ENCODE data around the gene VPS39.

DNA sequence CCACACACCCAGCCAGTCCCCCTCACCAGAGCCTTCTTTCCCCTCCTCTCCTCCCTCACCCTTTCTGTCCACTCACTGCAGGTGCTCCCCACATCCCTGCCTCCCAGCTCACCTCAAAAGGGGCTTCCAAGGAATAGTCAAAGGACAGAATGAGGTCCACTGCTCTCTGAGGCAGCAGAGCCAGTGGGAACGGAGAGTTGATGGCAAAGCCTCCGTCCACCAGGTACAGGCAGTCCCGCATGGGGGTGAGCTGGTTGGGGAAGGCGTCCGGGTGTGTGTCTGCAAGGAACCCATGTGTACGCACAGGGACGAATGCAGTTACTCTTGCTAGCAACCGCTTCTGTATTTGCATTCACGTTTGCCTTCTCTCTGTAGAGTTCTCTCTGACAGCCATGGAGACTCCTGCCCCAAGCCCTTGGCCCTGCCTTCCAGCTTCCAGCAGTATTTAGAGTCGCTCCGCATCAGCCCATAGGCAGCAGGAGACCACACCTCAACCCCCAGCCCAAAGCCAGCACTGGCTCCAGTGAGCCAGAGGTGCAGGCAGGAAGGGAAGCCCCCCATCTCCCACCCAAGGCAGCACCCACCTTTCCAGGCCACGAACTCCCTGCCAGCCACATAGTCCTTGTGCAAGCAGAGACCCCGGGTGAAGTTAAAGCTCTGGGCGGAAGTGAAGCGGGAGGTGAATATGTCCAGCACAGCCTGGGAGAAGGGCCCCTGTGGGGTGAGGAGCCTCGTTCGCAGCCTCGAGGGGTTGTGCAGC, 64.1 kb downstream of the VPS39 start:
- TF ChIP-seq, protein P1, sequence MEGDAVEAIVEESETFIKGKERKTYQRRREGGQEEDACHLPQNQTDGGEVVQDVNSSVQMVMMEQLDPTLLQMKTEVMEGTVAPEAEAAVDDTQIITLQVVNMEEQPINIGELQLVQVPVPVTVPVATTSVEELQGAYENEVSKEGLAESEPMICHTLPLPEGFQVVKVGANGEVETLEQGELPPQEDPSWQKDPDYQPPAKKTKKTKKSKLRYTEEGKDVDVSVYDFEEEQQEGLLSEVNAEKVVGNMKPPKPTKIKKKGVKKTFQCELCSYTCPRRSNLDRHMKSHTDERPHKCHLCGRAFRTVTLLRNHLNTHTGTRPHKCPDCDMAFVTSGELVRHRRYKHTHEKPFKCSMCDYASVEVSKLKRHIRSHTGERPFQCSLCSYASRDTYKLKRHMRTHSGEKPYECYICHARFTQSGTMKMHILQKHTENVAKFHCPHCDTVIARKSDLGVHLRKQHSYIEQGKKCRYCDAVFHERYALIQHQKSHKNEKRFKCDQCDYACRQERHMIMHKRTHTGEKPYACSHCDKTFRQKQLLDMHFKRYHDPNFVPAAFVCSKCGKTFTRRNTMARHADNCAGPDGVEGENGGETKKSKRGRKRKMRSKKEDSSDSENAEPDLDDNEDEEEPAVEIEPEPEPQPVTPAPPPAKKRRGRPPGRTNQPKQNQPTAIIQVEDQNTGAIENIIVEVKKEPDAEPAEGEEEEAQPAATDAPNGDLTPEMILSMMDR (tag by site-specific recombination; IDR thresholded peaks at IDR 0.05): no peak
- no peak for TF ChIP-seq ZNF561 (tag by site-specific recombination; IDR thresholded peaks at IDR 0.05; ENCODE audit: borderline replicate concordance)
- TF ChIP-seq ZNF558 (tag by site-specific recombination; IDR thresholded peaks at IDR 0.05): no peak
- TF ChIP-seq, protein P2, sequence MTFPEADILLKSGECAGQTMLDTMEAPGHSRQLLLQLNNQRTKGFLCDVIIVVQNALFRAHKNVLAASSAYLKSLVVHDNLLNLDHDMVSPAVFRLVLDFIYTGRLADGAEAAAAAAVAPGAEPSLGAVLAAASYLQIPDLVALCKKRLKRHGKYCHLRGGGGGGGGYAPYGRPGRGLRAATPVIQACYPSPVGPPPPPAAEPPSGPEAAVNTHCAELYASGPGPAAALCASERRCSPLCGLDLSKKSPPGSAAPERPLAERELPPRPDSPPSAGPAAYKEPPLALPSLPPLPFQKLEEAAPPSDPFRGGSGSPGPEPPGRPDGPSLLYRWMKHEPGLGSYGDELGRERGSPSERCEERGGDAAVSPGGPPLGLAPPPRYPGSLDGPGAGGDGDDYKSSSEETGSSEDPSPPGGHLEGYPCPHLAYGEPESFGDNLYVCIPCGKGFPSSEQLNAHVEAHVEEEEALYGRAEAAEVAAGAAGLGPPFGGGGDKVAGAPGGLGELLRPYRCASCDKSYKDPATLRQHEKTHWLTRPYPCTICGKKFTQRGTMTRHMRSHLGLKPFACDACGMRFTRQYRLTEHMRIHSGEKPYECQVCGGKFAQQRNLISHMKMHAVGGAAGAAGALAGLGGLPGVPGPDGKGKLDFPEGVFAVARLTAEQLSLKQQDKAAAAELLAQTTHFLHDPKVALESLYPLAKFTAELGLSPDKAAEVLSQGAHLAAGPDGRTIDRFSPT (tag by site-specific recombination; IDR thresholded peaks at IDR 0.05): no peak
- no peak for TF ChIP-seq ZNF629 (tag by site-specific recombination; IDR thresholded peaks at IDR 0.05)
- no peak for TF ChIP-seq ZBTB21 (tag by site-specific recombination; IDR thresholded peaks at IDR 0.05)
- TF ChIP-seq, protein P3, sequence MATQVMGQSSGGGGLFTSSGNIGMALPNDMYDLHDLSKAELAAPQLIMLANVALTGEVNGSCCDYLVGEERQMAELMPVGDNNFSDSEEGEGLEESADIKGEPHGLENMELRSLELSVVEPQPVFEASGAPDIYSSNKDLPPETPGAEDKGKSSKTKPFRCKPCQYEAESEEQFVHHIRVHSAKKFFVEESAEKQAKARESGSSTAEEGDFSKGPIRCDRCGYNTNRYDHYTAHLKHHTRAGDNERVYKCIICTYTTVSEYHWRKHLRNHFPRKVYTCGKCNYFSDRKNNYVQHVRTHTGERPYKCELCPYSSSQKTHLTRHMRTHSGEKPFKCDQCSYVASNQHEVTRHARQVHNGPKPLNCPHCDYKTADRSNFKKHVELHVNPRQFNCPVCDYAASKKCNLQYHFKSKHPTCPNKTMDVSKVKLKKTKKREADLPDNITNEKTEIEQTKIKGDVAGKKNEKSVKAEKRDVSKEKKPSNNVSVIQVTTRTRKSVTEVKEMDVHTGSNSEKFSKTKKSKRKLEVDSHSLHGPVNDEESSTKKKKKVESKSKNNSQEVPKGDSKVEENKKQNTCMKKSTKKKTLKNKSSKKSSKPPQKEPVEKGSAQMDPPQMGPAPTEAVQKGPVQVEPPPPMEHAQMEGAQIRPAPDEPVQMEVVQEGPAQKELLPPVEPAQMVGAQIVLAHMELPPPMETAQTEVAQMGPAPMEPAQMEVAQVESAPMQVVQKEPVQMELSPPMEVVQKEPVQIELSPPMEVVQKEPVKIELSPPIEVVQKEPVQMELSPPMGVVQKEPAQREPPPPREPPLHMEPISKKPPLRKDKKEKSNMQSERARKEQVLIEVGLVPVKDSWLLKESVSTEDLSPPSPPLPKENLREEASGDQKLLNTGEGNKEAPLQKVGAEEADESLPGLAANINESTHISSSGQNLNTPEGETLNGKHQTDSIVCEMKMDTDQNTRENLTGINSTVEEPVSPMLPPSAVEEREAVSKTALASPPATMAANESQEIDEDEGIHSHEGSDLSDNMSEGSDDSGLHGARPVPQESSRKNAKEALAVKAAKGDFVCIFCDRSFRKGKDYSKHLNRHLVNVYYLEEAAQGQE (tag by site-specific recombination; IDR thresholded peaks at IDR 0.05): no peak
- TF ChIP-seq, protein P4, sequence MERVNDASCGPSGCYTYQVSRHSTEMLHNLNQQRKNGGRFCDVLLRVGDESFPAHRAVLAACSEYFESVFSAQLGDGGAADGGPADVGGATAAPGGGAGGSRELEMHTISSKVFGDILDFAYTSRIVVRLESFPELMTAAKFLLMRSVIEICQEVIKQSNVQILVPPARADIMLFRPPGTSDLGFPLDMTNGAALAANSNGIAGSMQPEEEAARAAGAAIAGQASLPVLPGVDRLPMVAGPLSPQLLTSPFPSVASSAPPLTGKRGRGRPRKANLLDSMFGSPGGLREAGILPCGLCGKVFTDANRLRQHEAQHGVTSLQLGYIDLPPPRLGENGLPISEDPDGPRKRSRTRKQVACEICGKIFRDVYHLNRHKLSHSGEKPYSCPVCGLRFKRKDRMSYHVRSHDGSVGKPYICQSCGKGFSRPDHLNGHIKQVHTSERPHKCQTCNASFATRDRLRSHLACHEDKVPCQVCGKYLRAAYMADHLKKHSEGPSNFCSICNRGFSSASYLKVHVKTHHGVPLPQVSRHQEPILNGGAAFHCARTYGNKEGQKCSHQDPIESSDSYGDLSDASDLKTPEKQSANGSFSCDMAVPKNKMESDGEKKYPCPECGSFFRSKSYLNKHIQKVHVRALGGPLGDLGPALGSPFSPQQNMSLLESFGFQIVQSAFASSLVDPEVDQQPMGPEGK (tag by site-specific recombination; IDR thresholded peaks at IDR 0.05): no peak
